LoVo (cell line): ENCODE results near the gene RBBP4.
"Not testable (repeated sequence)": the region's sequence is repeated elsewhere in the genome, so short reads cannot be mapped to it uniquely, and the experiment has no call there.

Experiments used
- DNase-seq: peaks from one replicate; pipeline ENCODE4 v3.0.0-alpha.2; 2016; ENCODE audit warnings: low spot score

RBBP4 gene

DNA sequence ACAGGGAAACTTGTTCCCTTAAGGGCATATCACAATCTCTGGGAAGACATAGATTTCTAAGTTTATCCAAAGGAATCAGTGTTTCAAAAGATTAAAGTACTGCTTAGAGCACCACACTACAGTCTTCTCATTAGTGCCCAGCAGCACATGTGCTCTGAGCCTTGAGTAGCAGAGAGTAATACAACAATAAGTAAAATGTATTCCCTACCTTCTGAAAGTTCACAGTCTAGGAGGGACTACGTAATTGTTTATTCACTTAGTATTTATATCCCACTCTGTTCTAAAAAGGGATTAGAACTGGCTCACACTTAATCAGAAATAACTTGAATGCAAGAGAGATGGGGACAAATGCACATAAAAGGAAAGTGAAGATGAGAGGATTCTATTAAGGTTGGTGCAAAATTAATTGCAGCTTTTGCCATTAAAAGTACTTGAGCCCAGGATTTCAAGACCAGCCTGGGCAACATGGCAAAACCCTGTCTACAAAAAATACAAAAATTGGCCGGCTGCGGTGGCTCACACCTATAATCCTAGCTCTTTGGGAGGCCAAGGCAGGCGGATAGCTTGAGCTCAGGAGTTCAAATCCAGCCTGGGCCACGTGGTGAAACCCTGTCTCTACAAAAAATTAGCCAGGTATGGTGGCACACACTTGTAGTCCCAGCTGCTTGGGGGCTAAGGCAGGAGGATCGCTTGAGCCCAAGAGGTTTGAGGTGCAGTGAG, 42.6 kb downstream of the RBBP4 start:
- DNase-seq = no peak

DNA sequence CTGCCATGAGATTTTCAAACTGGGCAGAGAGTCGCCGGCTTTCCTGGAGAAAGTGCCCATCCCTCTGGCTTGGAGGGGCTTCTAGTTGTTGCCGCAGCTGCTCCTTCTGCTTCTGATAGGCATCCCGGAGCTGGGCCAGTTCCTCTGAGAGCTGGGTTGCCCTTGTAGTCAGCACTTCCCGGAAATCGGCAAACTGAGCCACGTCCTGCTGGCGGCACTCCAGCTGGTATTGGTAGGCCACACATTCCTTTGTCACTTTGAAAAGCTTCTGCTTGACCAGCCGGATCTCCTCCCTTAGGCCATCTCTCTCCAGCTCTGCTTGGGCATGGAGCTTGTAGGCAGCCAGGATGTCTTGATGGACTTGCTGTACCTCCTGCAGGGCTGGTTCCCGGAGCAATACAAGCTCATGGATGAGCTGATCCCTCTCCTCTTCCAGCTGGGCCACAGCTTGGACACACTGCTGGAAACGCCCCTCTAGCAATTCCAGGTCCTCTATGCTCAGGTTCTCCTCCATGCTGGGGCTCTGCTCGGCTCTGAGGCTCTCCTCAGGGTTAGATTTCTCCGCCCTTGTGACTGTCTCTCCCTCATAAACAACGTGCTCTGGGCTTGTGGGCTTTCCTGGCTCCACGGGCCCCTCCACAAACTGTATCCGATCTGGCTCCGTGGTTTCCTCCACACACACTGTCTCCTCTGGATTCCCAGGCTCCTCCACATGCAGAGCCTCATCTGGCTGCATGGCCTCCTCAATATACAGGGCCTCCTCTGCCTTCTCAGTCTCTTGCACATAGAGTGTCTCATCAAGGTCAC, 44.3 kb downstream of the RBBP4 start:
- DNase-seq = peak; percentile 34

DNA sequence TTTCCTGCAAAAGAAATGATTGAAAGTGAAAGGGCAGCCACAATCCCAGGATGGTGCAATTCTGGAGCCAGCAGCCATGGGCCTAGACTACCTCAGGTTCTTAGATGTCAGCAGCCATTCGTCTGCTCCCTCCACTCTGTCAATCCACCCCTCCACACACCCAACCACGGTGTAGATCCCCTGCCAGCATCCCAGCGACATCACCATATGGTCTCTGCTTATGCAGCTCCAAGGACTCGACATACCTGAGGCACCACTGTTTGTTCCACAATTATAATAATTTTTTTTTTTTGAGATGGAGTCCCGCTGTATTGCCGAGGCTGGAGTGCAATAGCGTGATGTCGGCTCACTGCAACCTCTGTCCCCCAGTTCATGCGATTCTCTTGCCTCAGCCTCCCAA, 45.0 kb downstream of the RBBP4 start:
- DNase-seq = no peak

GRCh38 chr1:32696996-32697395, 46.0 kb downstream of the RBBP4 start:
- not testable (repeated sequence) for DNase-seq

- no peak for DNase-seq
Measured at GRCh38 chr1:32701421-32701911, 50.5 kb downstream of the RBBP4 start.

DNA sequence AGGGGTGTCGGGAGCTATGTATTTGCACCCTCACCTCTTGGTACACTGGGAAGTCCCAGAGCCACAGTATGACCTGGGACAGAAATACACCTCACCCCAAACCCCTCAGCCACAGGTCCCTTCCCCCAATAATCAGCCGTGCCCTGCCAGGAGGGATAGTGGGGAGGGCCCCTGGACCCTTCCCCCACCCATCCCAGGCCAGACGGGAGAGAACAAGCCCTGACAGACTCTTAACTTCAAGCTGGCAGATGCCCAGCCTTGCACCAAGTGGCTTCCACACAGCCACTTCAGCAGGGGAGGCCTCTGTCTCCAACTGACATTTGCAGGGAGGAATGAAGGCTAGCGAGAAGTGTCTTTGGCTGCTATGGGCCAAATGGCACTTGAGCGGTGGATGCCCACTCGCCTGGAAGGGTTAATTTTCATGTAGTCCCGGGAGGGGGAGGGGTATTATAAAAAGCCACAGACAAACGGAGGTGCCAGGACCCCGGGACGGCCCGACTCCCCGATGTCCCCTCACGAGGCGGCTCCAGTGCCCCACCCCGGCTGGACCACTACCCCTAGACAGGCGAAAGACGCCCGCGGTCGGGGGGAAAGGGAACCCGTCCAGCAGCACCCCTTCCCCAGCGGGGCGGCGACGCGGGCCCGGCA, 51.1 kb downstream of the RBBP4 start:
- no peak for DNase-seq

DNA sequence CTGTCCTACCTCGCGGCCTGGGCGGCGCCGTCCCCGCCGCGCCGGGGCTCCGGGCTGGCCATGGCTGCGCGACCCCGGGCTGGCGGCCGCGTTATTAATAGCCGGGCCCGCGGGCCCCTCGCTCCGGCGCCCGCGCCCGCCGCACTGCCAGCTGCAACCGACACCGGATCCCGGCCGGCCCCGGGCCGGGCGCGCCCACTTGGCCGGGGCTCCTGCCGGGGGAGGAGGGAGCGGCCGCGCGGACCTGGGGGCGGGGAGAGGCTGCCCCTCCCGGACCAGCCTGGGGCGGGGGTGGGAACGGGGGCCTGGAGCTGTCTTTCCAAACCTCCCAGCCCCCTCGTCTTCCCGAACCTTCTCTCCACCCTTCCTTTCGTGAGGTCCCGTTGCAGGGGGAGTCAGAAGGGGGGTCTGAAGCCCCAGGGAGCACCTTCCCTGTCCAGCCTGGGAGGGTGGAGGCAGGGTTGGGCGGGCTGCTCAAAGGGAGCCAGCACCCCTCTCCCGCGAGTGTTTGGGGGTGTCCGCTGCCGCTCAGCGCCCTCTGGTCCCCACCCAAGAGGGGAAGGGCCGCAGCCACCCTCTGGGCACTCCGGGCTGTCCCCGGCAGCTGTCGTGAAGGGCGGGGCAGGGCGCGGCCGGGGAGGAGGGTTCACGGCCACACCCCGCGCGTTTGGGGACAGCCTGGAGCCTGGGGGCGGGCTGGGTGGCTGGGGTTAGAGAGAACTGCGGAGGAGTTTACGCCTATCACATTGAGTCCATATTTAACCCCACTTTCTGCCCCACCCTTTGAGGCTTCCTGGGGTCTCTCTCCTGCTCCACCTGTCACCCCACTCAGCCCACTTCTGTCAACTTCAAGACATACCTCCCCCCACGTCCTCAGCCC, 51.8 kb downstream of the RBBP4 start, which contains the start of gene SYNC:
TSS of gene SYNC (minus strand) at position 172 of the 880 bp plus-strand sequence. CDS start at position 62, 110 bp downstream.
- DNase-seq = peak; percentile 54

DNA sequence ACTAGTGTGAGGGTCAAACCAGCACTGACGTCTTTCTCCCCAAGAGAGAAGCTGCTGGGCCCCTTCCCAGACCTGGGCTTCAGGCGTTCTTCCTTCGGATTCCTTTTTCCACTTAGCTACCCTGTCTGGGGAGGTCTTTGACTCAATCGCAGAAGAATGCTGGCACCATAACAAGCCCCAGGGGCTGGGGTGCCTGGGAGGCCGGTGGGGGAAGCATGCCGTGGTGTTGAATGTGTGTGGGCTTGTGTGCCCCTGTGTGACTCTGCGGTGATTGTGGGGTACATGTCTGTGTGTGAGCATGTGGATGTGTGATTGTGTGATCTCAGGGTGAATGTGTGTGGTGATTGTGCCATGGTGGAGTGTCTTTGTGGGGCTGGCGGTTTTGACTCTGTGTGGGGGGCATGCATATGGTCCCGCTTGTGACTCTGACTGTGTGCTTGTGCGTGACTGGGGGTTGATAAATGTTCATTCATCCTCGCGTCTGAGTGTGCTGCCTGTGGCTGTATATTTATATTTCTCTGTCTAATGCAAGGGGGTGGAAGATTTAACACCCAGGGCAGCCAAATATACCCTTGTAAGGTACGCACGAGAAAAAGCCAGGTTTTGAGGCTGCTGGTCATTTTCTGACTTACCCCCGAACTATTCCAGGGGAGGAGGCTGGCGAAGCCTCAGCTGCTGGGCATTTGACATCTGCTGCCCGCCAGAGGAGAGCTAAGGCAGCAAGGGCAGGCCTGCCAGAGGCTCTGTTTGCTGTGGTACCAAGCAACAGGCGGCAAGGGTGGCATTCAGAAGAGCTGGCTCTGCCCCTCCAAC, 52.7 kb downstream of the RBBP4 start:
- no peak for DNase-seq

DNA sequence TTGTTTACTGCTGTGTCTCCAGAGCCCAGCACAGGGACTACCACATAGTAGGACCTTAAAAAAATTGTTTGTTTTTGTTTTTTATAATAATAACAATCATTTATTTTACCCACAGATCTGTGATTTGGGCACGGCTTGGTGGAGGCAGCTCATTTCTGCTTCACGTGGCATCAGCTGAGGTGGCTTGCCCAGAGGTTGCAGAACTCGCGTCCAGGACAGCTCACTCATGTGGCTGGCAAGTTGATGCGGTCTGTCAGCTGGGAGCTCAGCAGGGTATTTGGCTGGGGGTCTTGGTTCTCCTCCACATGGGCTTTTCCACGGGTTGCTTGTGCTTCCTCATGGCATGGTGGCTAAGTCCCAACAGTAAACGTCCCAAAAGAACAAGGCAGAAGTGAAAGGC, 54.5 kb downstream of the RBBP4 start:
- no peak for DNase-seq

- DNase-seq = no peak
Measured at GRCh38 chr1:32706491-32706890, 55.5 kb downstream of the RBBP4 start.

- no peak for DNase-seq
Measured at GRCh38 chr1:32709075-32709474, 58.1 kb downstream of the RBBP4 start.

DNA sequence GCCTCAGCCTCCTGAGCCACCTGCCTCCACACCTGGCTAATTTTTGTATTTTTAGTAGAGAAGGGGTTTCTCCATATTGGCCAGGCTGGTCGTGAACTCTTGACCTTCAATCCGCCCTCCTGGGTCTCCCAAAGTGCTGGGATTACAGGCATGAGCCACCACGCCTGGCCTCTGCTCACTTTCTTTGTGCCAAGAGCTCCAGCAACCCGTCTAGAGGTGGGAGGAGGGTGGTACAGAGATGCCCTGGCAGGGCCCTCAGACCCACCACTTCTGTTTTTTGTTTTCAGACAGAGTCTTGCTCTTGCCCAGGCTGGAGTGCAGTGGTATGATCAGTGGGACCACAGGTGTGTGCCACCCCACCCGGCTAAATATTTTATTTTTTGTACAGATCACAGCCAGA, 58.5 kb downstream of the RBBP4 start:
- no peak for DNase-seq

- DNase-seq = not testable (repeated sequence)
Measured at GRCh38 chr1:32711221-32711620, 60.2 kb downstream of the RBBP4 start.

DNA sequence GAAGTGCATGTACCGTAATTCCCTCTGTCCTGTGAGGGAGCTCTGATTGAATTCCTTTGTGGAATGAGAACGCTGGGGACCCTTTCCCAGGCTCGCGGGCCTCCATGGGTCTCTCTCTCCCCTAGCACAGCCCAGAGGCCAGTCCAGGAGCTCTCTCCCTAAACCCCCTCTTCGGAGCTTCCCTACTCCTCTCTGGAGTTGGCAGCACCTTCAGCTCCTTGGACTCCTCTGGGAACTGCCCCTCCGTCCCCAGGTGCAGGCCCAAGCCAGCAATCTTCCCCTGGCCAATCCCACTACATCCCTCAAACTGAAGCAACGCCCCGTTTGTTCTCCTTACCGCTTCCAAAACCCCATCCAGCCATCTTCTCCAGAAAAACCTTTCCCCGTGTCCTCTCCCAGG, 62.1 kb downstream of the RBBP4 start:
- no peak for DNase-seq

GRCh38 chr1:32714277-32714676, 63.3 kb downstream of the RBBP4 start:
- DNase-seq = no peak

- DNase-seq = no peak
Measured at GRCh38 chr1:32715901-32716311, 64.9 kb downstream of the RBBP4 start.

GRCh38 chr1:32716312-32717148, 65.5 kb downstream of the RBBP4 start:
- DNase-seq = peak; percentile 92

- DNase-seq = no peak
Measured at GRCh38 chr1:32717503-32717902, 66.5 kb downstream of the RBBP4 start.

GRCh38 chr1:32718036-32718435, 67.0 kb downstream of the RBBP4 start:
- no peak for DNase-seq

DNA sequence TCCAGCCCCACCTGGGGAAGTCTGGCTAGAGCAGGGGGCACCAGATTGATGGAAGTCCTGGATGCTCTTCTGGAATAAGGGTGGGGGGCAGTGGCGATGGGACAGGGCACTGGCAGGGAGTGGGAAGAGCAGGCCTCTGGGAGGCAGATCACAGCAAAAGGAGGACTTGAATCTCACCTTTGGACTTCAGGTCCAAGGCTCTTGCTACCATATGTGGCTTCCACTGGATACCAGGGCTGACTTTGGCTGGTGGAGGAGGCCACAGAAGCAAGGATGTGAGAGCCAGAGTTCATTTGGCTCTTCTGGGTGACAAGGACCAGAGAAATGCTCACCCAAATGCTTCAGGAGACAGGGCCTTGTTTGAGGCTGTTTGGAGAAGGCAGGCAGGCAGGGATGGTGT, 67.5 kb downstream of the RBBP4 start:
- DNase-seq = no peak
